Hepatocyte (in vitro differentiated cells): ENCODE results near the gene TCEA2. TPM values are rescaled to one million over a fixed set of nuclear protein-coding genes. Genes with fewer than 3 reads are reported as not detected.

ENCODE experiments used
- DNase-seq: peaks from one replicate; pipeline ENCODE4 v3.0.0-alpha.2; 2016; ENCODE audit warnings: low spot score
- H2AFZ ChIP-seq: fragments of 200-600 bp; sonication (generic); 2 replicates; pipeline ENCODE4 v1.6.0; 2016; ENCODE audit warnings: antibody characterized with exemption, mild to moderate bottlenecking
- H3K27ac ChIP-seq: fragments of 200-600 bp; sonication (generic); 2 replicates; pipeline ENCODE4 v1.5.1; 2016; ENCODE audit warnings: mild to moderate bottlenecking
- H3K27me3 ChIP-seq: fragments of 200-600 bp; sonication (generic); 2 replicates; pipeline ENCODE4 v1.6.1; 2016
- H3K36me3 ChIP-seq: fragments of 200-600 bp; sonication (generic); replicated peaks from 2 replicates; pipeline ENCODE4 v1.5.1; 2016; ENCODE audit warnings: low read depth; ENCODE audit not compliant: insufficient read depth
- H3K4me1 ChIP-seq: fragments of 200-600 bp; sonication (generic); 2 replicates; pipeline ENCODE4 v1.5.1; 2016; ENCODE audit warnings: mild to moderate bottlenecking, moderate library complexity; ENCODE audit not compliant: insufficient read depth
- H3K4me2 ChIP-seq: fragments of 200-600 bp; sonication (generic); 2 replicates; pipeline ENCODE4 v1.6.0; 2016
- H3K4me3 ChIP-seq: fragments of 200-600 bp; sonication (generic); 2 replicates; pipeline ENCODE4 v1.5.1; 2016; ENCODE audit warnings: mild to moderate bottlenecking
- H3K79me2 ChIP-seq: fragments of 200-600 bp; sonication (generic); 2 replicates; pipeline ENCODE4 v1.6.0; 2017; ENCODE audit warnings: mild to moderate bottlenecking
- H3K9me2 ChIP-seq: fragments of 200-600 bp; sonication (generic); replicated peaks from 2 replicates; pipeline ENCODE4 v1.6.0; 2017; ENCODE audit warnings: mild to moderate bottlenecking; ENCODE audit not compliant: insufficient read depth
- H3K9me3 ChIP-seq: fragments of 200-600 bp; sonication (generic); 2 replicates; pipeline ENCODE4 v1.5.1; 2016; ENCODE audit warnings: low read depth, mild to moderate bottlenecking
- H4K20me1 ChIP-seq: fragments of 200-600 bp; sonication (generic); 2 replicates; pipeline ENCODE4 v1.6.0; 2016; ENCODE audit warnings: mild to moderate bottlenecking; ENCODE audit not compliant: insufficient read depth, poor library complexity, severe bottlenecking
- EZH2 ChIP-seq: fragments of 200-600 bp; sonication (generic); IDR thresholded peaks from 2 replicates; pipeline ENCODE4 v1.6.1; 2016; ENCODE audit warnings: antibody characterized with exemption, mild to moderate bottlenecking, borderline replicate concordance
- EZH2phosphoT487 ChIP-seq: fragments of 200-600 bp; sonication (generic); IDR thresholded peaks from one replicate; pipeline ENCODE4 v1.6.1; 2018; ENCODE audit warnings: antibody characterized with exemption, mild to moderate bottlenecking, low read depth, moderate library complexity; ENCODE audit not compliant: unreplicated experiment, severe bottlenecking
- WGBS: methylation state at CpG from one replicate; pipeline ENCODE4 v1.1.6; 2016; ENCODE audit warnings: low lambda C conversion rate; ENCODE audit errors: missing lambda C conversion rate; 5-methylcytosine and 5-hydroxymethylcytosine counted together
- polyA plus RNA-seq: library from polyadenylated mRNA; unstranded; fragments of >200 nt; fragmentation: Nextera tagmentation; extraction: Ambion mirVana; gene quantifications from 2 replicates; pipeline ENCODE4 v1.2.1, GENCODE V29; 2016
- total RNA-seq: library from RNA; depleted of rRNA; stranded (reverse); fragments of >200 nt; gene quantifications from 2 replicates; pipeline ENCODE4 v1.2.3, GENCODE V29; 2014
- TF ChIP-seq, protein P1 (sequence below): fragments of 200-600 bp; sonication (generic); IDR thresholded peaks from 2 replicates; pipeline ENCODE4 v1.5.1; 2016; ENCODE audit warnings: antibody characterized with exemption, mild to moderate bottlenecking; ENCODE audit not compliant: poor library complexity

TCEA2 gene
- total and polyA plus RNA-seq, 2 experiments from 2014 or later = 26.0 to 74.2 TPM

DNA sequence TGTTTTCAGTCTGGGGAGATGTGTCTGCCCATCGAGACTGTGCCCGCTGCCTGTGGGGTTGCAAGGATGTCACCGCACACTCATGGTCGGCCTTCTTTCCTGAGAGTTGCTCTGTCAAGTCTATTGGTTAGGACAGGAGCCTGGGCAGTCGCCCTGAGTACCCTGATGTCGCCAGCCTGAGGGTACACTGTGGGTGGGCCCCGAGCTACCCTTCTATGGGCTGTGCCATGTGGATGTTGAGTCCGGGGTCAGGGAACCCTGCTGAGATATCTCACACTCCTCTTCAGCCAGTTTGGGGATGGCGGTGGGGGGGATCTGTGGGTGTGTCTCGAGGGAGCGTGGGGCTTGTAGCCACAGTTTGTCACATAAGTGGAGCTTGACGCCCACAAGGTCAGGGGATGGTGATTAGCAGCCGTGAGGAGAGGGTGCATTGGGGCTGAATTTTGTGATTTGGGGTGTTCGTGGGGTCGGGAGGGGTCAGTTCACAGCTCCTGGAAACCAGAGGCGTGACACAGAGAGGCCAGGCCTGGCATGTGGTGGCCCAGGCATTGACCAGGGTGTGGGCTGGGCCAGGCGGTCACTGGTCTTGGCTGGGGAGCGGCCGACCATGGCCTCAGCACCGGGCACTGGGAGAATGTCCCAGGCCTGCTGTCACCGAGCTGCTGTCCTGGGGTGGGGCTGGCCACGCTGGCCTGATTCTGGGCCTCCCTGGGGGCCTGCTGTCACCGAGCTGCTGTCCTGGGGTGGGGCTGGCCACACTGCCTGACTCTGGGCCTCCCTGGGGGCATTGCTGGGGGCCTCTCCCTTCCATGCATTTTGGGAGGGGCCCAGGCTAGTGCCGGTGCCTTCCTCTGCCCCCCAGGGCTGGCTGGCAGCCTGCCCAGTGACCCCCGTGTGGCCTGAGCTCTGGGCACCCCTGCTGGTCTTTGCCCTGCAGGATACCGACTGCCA lies 46.0 kb downstream of the TCEA2 start:
- Histone ChIP-seq H3K9me2 (no peaks in the 10 kb centered on the region), H3K27ac (no peak overlapping the region), H3K4me2 (no peak overlapping the region), H3K36me3 (no peaks in the 10 kb centered on the region), H3K4me3 (no peak overlapping the region), H2AFZ (no peak overlapping the region), H3K27me3 (no peaks in the 10 kb centered on the region), H3K4me1 (no peaks in the 10 kb centered on the region), H3K79me2 (no peaks in the 10 kb centered on the region), H3K9me3 (no peaks in the 10 kb centered on the region), H4K20me1 (no peaks in the 10 kb centered on the region)
- TF ChIP-seq EZH2phosphoT487 = no peak
- no peak for TF ChIP-seq EZH2
- TF ChIP-seq, protein P1, sequence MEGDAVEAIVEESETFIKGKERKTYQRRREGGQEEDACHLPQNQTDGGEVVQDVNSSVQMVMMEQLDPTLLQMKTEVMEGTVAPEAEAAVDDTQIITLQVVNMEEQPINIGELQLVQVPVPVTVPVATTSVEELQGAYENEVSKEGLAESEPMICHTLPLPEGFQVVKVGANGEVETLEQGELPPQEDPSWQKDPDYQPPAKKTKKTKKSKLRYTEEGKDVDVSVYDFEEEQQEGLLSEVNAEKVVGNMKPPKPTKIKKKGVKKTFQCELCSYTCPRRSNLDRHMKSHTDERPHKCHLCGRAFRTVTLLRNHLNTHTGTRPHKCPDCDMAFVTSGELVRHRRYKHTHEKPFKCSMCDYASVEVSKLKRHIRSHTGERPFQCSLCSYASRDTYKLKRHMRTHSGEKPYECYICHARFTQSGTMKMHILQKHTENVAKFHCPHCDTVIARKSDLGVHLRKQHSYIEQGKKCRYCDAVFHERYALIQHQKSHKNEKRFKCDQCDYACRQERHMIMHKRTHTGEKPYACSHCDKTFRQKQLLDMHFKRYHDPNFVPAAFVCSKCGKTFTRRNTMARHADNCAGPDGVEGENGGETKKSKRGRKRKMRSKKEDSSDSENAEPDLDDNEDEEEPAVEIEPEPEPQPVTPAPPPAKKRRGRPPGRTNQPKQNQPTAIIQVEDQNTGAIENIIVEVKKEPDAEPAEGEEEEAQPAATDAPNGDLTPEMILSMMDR = no peak
- WGBS = 83% methylated on average over 25 of the region's 26 CpGs
- DNase-seq = no peak

DNA sequence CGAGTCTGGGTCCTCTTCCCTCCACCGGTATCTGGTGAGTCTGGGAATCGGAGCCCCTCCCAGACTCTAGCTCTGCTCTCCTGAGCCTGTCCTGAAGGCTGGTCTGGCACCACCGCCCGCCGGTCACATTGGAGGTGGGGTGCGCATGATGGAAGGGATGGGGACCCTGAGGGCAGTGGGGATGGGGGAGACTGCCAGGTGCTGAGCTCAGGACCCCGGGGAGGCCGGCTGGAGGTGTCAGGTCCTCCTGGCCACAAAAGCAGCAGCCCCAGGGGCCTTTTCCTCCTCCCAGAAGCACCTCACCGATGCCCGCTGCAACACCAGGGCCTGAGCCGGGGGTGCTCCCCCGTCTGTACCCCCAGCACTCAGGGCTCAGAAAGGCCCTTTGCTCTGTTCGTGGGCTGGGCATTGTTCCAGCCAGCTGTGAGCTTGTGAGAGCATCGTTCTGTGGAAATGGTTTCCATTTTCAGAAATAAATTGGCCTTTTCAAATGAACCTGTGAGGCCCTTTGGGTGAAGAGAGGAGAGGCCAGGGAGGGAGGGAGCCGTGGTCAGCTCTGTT lies 46.9 kb downstream of the TCEA2 start:
- H3K9me3 ChIP-seq = no peaks in the 10 kb centered on the region
- TF ChIP-seq, protein P1 = no peak
- TF ChIP-seq EZH2 (no peak), EZH2phosphoT487 (no peak)

DNA sequence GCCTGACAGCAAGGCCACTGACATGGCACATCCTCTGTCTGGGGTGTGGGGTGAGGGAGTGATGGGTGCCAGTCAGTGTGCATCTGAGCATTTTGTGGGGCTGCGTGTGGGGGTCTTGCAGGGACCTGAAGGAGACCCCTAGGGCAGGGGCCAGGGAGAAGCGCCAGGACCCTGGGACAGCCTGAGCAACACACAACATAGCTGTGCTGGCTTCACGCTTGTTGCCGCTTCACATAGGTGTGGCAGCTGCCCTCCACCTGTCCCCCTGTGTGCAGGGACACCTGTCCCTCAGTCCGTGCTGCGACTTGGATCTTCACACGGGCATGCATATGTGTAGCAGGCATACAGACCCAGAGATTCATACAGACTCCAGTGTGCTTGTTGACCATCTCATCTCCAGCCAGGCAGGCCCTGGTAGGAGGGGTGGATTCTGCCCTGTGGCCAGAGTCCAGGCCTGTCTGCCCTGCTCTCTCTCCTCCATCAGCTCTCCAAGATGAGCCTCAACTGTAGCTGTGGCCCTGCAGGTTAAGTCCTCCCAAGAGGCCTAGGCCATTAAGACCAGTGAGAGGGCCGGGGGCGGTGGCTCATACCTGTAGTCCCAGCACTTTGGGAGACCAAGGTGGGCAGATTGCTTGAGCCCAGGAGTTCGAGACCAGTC lies 47.5 kb downstream of the TCEA2 start:
- Histone ChIP-seq H3K9me3 (no peaks in the 10 kb centered on the region), H3K4me3 (no peak overlapping the region), H2AFZ (no peak overlapping the region), H3K27me3 (no peaks in the 10 kb centered on the region), H3K4me1 (no peaks in the 10 kb centered on the region), H3K9me2 (no peaks in the 10 kb centered on the region), H3K36me3 (no peaks in the 10 kb centered on the region), H3K27ac (no peak overlapping the region), H3K4me2 (no peak overlapping the region), H3K79me2 (no peaks in the 10 kb centered on the region), H4K20me1 (no peaks in the 10 kb centered on the region)
- WGBS = 93% methylated on average over 10 of the region's 10 CpGs
- TF ChIP-seq EZH2phosphoT487 (no peak), EZH2 (no peak)
- TF ChIP-seq, protein P1 = no peak
- no peak for DNase-seq

More for the DNA sequence above, 46.9 kb downstream of the TCEA2 start:
- no peaks in the 10 kb centered on the region for H3K79me2 ChIP-seq
- no peaks in the 10 kb centered on the region for H3K4me1 ChIP-seq
- H3K4me2 ChIP-seq = no peak overlapping the region
- no peak overlapping the region for H2AFZ ChIP-seq
- no peak for DNase-seq
- H3K4me3 ChIP-seq = no peak overlapping the region
- no peaks in the 10 kb centered on the region for H3K9me2 ChIP-seq
- H3K36me3 ChIP-seq = no peaks in the 10 kb centered on the region
- H4K20me1 ChIP-seq = no peaks in the 10 kb centered on the region
- H3K27ac ChIP-seq = no peak overlapping the region
- H3K27me3 ChIP-seq = no peaks in the 10 kb centered on the region
- WGBS = 77% methylated on average over 16 of the region's 16 CpGs
